Stimulated activated CD4-positive, alpha-beta T cell treated with anti-CD3 and anti-CD28 coated beads, Interleukin-4, amount 100 ng/mL, for 48 hours (primary cell): ENCODE data around the gene RNF34.

ENCODE experiments used
- DNase-seq, 2 donors: peaks; one replicate each; pipeline ENCODE4 v3.0.0-alpha.2; 2020; ENCODE audit warnings: low read depth in 2 of 2

RNF34 gene

DNA sequence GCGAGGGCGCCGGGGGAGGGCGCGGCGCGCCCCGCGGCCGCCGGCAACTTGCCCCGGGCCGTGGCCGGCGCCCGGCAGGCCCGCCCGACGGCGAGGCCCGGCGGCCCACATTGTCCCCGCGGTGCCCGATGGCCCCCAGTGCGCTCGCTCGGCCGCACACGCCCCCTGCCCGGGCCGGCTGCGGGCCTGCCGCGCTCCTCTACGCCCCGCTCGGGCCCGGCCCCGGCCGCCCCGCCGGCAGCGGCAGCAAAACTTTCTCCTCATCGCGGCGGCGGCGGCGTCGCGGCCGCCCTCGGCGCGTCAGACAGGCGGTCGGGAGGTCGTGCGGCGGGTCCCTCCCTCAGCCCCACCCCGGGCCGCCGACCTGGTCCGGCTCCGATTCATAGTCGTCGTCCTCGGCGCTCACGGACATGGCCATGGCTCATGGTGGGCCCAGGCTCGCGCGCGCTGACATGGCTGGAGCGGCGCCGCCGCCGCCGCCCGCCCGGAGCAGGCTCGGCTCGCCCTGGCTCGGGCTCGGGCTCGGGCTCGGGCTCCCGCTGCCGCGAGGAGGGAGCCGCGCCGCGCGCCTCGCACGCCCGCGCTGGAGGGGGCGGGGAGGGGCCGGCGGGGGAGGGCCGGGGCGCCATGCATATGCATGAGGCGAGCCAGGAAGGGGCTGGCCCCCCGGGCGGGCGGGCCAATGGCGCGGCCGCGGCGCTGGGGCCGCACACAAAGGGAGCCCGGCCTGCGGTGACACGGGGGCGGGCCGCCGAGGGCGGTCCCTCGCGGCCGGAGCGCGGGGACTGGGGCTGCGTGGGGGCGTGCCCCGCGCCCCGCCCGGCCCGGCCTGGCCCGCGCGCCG lies 67.1 kb downstream of the RNF34 start:
- DNase-seq: peak; percentile 81 to 87

DNA sequence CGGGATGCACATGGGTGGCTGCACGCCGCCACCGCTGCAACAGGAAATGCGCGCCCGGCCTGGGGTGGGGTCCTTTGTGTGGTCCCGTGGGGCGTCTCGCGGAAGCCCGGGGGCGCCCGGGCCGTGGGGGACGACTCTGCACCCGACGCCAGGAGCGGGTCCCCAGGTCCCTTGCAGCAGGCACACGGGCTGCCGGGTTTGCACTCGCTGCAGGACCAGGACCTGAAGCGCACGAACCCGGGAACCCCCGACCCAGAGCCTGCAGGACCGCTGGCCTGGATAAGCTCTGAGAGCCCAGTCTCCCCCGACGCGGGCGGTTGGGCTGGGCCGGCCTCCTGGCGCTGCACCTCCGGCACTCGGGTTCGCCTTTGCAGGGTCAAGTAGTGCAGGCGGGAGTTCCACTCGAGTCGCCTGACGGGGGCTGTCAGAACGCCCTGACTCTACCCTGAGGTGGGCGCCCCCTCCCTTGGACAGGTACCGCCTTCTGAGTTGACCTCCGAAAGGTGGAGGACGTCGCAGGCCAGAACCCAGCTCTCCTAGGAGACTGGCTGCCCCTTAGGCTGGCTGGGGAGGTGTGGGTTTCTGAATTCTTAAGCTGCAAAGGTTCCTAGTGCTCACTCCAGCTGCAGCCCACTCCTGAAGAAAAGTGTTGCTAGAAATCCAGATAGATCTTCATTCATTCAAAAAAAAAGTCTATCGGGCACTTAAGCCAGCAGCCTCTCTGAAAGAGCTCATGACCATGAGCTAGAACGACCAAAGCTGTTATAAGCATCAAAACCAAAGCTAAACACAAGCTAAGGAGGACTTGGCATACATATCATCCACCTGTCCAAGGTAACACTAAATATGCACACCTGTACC lies 68.0 kb downstream of the RNF34 start:
- DNase-seq: peak in 1 of 2 donors; percentile 15

DNA sequence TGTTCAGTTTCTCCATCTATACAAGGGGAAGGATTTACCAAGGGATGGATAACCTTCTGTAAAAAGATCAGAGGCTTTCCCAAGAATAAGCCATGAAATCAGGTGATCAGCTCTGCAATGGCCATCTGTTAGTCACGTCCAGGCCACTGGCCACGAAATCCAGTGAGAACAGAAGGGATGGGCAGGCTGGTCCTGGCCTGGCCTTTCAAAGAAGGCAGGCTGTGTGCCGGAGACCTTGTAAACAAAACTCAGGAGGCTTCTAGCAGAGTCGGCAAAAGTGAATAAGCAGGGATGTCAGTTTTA lies 68.5 kb downstream of the RNF34 start:
- no peak for DNase-seq

DNA sequence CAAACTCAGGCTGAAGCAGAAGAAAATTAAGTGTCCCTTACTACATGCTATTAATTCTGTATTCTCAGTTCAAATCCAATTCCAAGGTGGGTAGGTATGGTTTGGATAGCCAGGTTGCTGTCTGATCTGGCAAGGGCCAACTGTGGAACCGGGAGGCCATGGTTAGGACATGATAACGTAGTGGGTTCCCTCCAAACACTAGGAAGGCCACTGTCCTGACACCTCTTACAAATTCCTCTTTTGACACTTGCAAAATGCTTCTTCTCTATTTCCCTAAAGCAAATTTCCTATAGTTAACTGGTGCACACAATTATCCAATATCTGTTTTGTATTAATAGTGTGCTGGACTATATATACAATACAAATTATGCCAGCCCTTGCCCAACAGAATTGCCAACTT lies 70.8 kb downstream of the RNF34 start:
- DNase-seq: no peak

DNA sequence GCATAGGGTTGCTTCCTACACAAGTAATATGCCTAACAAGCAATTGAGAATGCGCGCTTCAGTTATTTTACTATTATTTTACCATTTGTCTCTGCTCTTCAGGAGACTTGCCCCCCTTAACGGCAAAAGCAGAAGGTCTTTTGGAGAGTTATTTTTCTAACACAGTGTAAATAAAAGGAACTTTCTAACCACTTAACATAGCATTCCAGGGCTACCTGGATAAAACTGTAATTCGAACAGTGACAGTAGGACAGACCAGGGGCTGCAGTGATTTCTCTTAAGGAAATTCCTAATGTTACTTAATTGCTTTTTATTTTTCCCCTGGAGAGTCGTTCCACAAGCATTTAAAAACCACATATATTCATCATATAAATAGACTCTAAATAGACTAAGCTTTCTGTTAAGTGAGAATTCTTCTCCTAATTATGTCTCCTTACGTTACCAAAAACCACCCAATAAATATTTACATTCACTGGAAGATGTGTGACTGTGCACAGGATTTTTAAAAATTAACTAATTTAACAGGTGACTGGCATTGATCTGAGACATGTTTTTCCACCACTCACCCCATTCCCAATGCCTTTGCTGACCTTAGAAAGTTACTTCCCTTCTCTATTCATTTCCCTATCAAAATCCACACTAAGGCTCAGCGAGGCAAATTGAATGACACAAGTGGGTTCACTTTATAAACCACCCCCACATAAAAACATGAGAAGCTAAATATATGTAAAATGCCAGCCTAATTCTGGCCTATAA lies 72.4 kb downstream of the RNF34 start:
- DNase-seq: no peak
